Measurements from ENCODE around the gene PLEKHM2. TPM values are rescaled to one million over a fixed set of nuclear protein-coding genes. Genes with fewer than 3 reads are reported as not detected.

The PLEKHM2 gene
- polyA plus RNA-seq, 1 donor from 2014 or later, result 40.1 TPM

GRCh38 chr1:15761366-15762128 lies 77.4 kb downstream of the PLEKHM2 start:
- H3K79me2 ChIP-seq (replicated peaks; ENCODE audit: insufficient read depth, low read length), result peaks cover 6% of the 10 kb centered on the region
- no peaks in the 10 kb centered on the region for H3K9me2 ChIP-seq (ENCODE audit: insufficient read depth, low read length)
- H3K9me3 ChIP-seq (ENCODE audit: low read length), result no peaks in the 10 kb centered on the region
- H3K4me2 ChIP-seq (ENCODE audit: low read length), result no peak overlapping the region
- H3K27me3 ChIP-seq (ENCODE audit: insufficient read depth, low read depth, low read length), result peaks cover 15% of the 10 kb centered on the region
- no peaks in the 10 kb centered on the region for H4K20me1 ChIP-seq (ENCODE audit: insufficient read depth)
- H3K9ac ChIP-seq (ENCODE audit: low read length), result no peak overlapping the region
- no peak overlapping the region for H3K4me3 ChIP-seq (ENCODE audit: low read length)
- H2AFZ ChIP-seq (ENCODE audit: low read depth, low read length), result no peak overlapping the region
- no peak overlapping the region for H3K27ac ChIP-seq (ENCODE audit: low read length)
- no peaks in the 10 kb centered on the region for H3K36me3 ChIP-seq (ENCODE audit: insufficient read depth, low read length)
- TF ChIP-seq, protein P1, sequence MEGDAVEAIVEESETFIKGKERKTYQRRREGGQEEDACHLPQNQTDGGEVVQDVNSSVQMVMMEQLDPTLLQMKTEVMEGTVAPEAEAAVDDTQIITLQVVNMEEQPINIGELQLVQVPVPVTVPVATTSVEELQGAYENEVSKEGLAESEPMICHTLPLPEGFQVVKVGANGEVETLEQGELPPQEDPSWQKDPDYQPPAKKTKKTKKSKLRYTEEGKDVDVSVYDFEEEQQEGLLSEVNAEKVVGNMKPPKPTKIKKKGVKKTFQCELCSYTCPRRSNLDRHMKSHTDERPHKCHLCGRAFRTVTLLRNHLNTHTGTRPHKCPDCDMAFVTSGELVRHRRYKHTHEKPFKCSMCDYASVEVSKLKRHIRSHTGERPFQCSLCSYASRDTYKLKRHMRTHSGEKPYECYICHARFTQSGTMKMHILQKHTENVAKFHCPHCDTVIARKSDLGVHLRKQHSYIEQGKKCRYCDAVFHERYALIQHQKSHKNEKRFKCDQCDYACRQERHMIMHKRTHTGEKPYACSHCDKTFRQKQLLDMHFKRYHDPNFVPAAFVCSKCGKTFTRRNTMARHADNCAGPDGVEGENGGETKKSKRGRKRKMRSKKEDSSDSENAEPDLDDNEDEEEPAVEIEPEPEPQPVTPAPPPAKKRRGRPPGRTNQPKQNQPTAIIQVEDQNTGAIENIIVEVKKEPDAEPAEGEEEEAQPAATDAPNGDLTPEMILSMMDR (IDR thresholded peaks at IDR 0.05; ENCODE audit: poor library complexity, severe bottlenecking), result no peak
- no peak for TF ChIP-seq POLR2AphosphoS5 (IDR thresholded peaks at IDR 0.05)
- TF ChIP-seq TAF1 (IDR thresholded peaks at IDR 0.05; ENCODE audit: low read depth), result no peak
- TF ChIP-seq EP300 (conservative IDR thresholded peaks at IDR 0.05; ENCODE audit: poor library complexity, severe bottlenecking), result no peak
- no peak for TF ChIP-seq RAD21 (conservative IDR thresholded peaks at IDR 0.05)
- TF ChIP-seq MXI1 (conservative IDR thresholded peaks at IDR 0.05; ENCODE audit: poor library complexity, severe bottlenecking), result no peak
- no peak for TF ChIP-seq REST (IDR thresholded peaks at IDR 0.05; ENCODE audit: borderline replicate concordance)
- no peak for TF ChIP-seq SMC3 (conservative IDR thresholded peaks at IDR 0.05; ENCODE audit: poor library complexity)
- no peak for TF ChIP-seq EZH2 (IDR thresholded peaks at IDR 0.05; ENCODE audit: borderline replicate concordance, insufficient read depth, low read length, poor library complexity, severe bottlenecking)
- H3F3A ChIP-seq (ENCODE audit: insufficient read depth, low read length, poor library complexity, severe bottlenecking), result no peaks in the 10 kb centered on the region

DNA sequence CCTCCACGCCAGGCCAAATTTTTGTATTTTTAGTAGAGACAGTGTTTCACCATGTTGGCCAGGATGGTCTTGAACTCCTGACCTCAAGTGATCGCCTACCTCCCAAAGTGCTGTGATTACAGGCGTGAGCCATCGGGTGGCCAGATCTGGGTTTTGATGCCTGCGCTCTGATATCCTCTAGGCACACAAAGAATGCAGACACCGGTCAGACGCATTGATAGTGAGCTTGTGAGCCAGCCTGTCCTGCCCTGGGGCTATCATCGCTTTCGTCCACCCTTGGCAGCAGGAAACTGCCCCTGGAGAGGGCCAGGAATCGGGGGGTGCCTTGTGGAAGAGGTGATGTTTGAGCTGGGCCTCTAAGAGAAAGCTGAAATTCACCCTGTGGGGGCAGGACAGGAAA lies 78.4 kb downstream of the PLEKHM2 start:
- Histone ChIP-seq H3K36me3 (ENCODE audit: insufficient read depth, low read length) (no peaks in the 10 kb centered on the region), H3K27me3 (ENCODE audit: insufficient read depth, low read depth, low read length) (peaks cover 15% of the 10 kb centered on the region), H3F3A (ENCODE audit: insufficient read depth, low read length, poor library complexity, severe bottlenecking) (no peaks in the 10 kb centered on the region), H3K9me3 (ENCODE audit: low read length) (no peaks in the 10 kb centered on the region), H4K20me1 (ENCODE audit: insufficient read depth) (no peaks in the 10 kb centered on the region), H3K4me2 (ENCODE audit: low read length) (no peak overlapping the region), H3K27ac (ENCODE audit: low read length) (no peak overlapping the region), H3K9ac (ENCODE audit: low read length) (no peak overlapping the region), H3K4me3 (ENCODE audit: low read length) (no peak overlapping the region), H3K79me2 (replicated peaks; ENCODE audit: insufficient read depth, low read length) (peaks cover 6% of the 10 kb centered on the region), H3K9me2 (ENCODE audit: insufficient read depth, low read length) (no peaks in the 10 kb centered on the region), H2AFZ (ENCODE audit: low read depth, low read length) (no peak overlapping the region)
- TF ChIP-seq MXI1 (conservative IDR thresholded peaks at IDR 0.05; ENCODE audit: poor library complexity, severe bottlenecking), result no peak
- no peak for TF ChIP-seq REST (IDR thresholded peaks at IDR 0.05; ENCODE audit: borderline replicate concordance)
- no peak for TF ChIP-seq POLR2AphosphoS5 (IDR thresholded peaks at IDR 0.05)
- no peak for TF ChIP-seq EP300 (conservative IDR thresholded peaks at IDR 0.05; ENCODE audit: poor library complexity, severe bottlenecking)
- TF ChIP-seq TAF1 (IDR thresholded peaks at IDR 0.05; ENCODE audit: low read depth), result no peak
